GM10266 (cell line): ENCODE data around the gene SLC36A2.

ENCODE experiments used
- DNase-seq: peaks from one replicate; pipeline ENCODE4 v3.0.0; 2012; ENCODE audit errors: extremely low spot score
- TF ChIP-seq, protein P1 (sequence below): IDR thresholded peaks from 2 replicates; pipeline ENCODE4 v1.5.1; 2012; ENCODE audit warnings: mild to moderate bottlenecking, low read depth; ENCODE audit not compliant: control insufficient read depth, insufficient read depth; ENCODE audit errors: missing control alignments

Gene SLC36A2

DNA sequence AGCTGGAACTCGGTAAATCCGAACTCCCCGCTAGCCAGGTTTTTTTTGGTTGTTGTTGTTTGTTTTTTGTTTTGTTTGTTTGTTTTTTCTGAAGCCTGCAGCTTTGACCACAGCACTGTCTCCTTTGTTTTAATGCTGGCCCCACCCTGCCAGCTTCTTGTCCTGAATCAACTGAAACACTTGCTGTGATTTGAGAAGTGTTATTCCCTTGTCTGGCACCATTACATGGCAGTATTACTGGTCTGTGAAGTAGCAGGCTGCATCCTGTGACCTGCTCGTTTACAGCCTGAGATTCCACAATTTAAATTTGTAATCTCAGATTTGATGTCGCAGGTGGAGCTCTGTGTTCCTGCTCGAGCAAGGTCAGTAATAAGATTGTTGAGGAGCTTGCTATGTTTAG, 1.4 kb upstream of the SLC36A2 start:
- TF ChIP-seq, protein P1, sequence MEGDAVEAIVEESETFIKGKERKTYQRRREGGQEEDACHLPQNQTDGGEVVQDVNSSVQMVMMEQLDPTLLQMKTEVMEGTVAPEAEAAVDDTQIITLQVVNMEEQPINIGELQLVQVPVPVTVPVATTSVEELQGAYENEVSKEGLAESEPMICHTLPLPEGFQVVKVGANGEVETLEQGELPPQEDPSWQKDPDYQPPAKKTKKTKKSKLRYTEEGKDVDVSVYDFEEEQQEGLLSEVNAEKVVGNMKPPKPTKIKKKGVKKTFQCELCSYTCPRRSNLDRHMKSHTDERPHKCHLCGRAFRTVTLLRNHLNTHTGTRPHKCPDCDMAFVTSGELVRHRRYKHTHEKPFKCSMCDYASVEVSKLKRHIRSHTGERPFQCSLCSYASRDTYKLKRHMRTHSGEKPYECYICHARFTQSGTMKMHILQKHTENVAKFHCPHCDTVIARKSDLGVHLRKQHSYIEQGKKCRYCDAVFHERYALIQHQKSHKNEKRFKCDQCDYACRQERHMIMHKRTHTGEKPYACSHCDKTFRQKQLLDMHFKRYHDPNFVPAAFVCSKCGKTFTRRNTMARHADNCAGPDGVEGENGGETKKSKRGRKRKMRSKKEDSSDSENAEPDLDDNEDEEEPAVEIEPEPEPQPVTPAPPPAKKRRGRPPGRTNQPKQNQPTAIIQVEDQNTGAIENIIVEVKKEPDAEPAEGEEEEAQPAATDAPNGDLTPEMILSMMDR: no peak

DNA sequence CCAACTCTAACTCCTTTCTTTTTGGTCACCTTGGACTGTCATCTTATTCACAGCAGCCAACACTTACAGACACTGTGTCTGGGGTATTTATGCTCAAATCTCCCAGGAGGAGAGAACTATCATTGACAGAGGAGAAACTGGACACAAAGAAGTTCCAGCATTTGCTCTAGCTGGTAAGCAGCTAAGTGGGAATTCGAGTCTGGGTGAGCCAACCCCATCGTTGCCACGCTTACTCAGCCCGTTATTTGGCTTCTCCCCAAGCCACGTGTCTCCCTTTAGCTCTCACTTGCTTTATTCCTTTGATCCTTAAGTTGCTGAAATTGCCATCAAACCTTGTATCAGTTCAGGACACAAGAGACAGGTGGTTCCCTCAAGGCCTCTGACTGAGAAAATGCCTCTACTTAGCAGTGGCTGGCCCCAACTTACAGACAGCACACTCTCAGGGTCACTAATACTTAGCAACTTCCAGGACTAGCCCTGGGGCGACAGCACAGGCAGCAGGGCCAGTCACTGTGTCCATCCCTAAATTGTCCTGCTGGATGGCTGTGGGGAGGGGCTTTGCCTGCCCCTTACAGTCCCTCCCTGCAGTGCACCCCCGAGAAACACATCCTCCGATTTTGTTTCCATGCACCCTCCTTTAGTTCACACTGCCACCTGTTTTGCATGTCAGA, 1.4 kb downstream of the SLC36A2 start:
- TF ChIP-seq, protein P1: no peak
- DNase-seq: no peak

More for the DNA sequence above, 1.4 kb upstream of the SLC36A2 start:
- no peak for DNase-seq

DNA sequence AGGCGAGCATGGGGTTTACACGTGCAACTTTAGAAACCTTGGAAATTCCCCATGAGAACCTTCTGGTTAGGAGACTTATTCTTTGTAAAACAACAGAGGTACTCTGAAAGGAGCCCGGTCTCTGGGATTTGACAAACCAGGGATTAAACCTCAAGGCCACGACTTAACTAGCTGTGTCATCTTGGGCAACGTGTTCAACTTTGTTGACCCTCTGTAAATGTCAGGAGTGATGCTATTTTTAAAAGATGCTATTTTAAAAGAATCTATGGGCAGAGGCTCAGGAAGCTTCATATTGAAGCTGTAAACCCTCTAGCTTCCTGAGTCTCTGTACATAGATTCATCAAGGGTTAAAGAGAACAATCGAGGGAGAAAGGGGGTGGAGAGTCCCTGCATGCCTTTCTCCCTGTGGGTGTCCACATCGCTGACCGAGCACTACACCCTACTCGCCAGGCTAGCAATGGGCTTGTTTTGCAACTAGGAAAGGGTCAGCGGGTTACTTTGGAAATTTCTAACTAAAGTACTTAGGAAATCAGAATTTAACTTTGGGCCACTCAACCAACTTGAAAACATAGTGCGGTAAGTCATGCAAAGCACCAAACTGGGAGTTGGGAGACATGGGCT, 2.1 kb downstream of the SLC36A2 start:
- no peak for DNase-seq
- TF ChIP-seq, protein P1: no peak

DNA sequence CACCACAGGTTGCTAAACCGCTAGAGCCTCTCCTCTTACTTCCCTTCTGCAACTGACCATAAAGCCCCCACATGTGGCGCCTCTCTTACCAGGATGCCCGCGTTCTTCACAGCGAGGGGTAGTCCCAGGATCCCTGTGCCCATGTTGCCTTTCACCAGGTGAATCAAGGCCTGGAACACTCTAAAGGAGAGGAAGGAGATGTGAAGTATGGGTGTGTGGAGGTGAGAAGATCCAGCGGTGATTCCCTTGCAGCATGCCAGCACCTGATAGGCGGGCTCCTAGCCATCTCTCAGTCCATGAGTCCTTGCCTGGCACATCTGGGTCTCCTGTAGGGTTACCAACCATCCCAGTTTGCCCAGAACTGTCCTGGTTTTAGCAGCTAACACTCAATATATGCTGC, 3.3 kb downstream of the SLC36A2 start:
- TF ChIP-seq, protein P1: no peak
- DNase-seq: no peak

DNA sequence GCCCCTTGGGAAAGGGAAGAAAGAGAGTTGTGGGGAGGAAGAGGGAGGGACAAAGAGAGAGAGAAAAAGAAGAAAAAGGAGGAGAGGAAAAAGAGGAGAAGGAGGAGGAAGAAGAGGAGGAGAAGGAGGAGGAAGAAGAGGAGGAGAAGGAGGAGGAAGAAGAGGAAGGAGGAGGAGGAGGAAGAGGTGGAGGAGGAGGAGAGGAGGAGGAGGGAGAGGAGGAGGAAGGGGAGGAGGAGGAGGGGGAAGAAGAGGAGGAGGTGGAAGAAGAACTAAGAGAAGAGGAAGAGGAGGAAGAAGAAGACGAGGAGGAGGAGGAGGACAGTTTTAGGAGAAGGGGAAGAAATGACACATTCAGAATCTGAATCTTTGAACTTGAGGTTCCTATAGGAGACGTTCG, 7.4 kb downstream of the SLC36A2 start:
- TF ChIP-seq, protein P1: no peak
- no peak for DNase-seq

DNA sequence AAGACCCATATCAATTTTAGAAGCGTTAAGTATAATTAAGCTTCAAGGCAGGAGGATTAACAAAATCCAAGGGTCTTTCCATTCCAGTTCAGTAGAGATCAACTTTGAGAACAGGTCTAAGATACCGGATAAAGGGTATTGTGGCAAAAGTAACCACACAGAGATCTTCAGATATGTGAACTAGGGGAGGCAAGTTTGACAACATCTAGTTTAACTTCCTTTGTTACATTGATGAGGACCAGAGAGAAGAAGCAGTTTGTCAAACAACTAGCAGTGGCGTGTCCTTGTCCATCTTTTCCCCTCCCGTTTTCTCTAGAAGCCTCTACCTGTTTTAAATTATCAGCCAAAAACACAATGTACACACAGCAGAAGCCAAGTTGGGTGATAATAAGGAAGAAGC, 8.6 kb downstream of the SLC36A2 start:
- no peak for DNase-seq
- TF ChIP-seq, protein P1: no peak

DNA sequence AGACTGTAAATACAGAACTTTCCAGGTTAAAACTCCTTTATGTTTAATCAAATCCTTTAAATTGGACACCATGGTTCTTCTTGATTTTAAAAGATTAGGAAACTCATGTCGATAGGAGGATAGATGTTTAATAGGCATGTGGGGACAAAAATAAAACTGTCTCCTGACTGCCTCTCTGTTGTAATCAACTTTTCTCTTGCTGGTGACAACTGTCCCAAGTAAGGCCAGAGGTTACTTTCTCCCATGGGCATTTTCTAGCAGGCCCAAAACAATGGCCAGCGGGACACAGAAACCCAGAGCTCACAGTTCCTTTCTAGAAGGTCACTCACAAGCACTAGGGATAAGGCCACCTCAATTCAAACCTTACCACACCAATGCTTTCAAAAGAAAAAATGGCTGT, 14.5 kb downstream of the SLC36A2 start:
- DNase-seq: no peak
- TF ChIP-seq, protein P1: no peak
